Measurements from ENCODE around the gene ARHGEF33.

DNA sequence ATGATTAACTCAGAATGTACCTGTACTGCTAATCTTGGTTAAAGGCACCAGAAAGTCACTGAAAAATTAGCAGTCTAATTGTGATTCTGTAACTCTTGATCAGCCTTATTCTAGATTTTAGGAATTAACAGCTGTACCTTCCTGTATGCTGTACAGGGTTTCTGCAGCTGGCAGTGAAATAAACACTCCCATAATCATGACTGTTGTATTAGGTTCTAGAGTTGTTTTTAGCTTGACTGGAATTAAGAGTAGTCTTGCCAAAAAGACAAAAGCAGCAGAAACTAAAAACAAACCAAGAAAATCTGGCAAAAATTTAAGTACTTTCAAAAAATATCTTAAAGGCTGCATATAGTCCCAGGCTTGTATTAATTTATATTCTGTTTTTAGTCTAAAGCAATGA lies 127.7 kb downstream of the ARHGEF33 start:
- TF ChIP-seq, protein P1, sequence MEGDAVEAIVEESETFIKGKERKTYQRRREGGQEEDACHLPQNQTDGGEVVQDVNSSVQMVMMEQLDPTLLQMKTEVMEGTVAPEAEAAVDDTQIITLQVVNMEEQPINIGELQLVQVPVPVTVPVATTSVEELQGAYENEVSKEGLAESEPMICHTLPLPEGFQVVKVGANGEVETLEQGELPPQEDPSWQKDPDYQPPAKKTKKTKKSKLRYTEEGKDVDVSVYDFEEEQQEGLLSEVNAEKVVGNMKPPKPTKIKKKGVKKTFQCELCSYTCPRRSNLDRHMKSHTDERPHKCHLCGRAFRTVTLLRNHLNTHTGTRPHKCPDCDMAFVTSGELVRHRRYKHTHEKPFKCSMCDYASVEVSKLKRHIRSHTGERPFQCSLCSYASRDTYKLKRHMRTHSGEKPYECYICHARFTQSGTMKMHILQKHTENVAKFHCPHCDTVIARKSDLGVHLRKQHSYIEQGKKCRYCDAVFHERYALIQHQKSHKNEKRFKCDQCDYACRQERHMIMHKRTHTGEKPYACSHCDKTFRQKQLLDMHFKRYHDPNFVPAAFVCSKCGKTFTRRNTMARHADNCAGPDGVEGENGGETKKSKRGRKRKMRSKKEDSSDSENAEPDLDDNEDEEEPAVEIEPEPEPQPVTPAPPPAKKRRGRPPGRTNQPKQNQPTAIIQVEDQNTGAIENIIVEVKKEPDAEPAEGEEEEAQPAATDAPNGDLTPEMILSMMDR (IDR thresholded peaks at IDR 0.05; ENCODE audit: insufficient read depth, low read length): no peak
- TF ChIP-seq, protein P2, sequence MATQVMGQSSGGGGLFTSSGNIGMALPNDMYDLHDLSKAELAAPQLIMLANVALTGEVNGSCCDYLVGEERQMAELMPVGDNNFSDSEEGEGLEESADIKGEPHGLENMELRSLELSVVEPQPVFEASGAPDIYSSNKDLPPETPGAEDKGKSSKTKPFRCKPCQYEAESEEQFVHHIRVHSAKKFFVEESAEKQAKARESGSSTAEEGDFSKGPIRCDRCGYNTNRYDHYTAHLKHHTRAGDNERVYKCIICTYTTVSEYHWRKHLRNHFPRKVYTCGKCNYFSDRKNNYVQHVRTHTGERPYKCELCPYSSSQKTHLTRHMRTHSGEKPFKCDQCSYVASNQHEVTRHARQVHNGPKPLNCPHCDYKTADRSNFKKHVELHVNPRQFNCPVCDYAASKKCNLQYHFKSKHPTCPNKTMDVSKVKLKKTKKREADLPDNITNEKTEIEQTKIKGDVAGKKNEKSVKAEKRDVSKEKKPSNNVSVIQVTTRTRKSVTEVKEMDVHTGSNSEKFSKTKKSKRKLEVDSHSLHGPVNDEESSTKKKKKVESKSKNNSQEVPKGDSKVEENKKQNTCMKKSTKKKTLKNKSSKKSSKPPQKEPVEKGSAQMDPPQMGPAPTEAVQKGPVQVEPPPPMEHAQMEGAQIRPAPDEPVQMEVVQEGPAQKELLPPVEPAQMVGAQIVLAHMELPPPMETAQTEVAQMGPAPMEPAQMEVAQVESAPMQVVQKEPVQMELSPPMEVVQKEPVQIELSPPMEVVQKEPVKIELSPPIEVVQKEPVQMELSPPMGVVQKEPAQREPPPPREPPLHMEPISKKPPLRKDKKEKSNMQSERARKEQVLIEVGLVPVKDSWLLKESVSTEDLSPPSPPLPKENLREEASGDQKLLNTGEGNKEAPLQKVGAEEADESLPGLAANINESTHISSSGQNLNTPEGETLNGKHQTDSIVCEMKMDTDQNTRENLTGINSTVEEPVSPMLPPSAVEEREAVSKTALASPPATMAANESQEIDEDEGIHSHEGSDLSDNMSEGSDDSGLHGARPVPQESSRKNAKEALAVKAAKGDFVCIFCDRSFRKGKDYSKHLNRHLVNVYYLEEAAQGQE (IDR thresholded peaks at IDR 0.05; ENCODE audit: insufficient replicate concordance, low read depth): no peak
- TF ChIP-seq POLR2AphosphoS5 (IDR thresholded peaks at IDR 0.05; ENCODE audit: low read depth): no peak

Data from HL-60 (cell line).